ENCODE measurements around the gene ZNF710. TPM values are rescaled to one million over a fixed set of nuclear protein-coding genes. Genes with fewer than 3 reads are reported as not detected.

ZNF710 gene
- total RNA-seq, 4 donors from 2014 or later: 27.3 to 43.4 (median 35.6) TPM

- in situ Hi-C loops (cut with MboI; ENCODE audit: low pct_ligation_motif_present in 1 of 4, low pct_unique_long_range_greater_than_20kb in 1 of 4, low sequenced_read_pairs in 3 of 4) (no loop called here), intact Hi-C loops (cut with DNase I; ENCODE audit: low total_unique reads) (no loop called here)
- DNase-seq: no peak
- no peaks in the 10 kb centered on the region for H3K9me3 ChIP-seq
- H3K27ac ChIP-seq: no peak overlapping the region
- TF ChIP-seq CTCF (IDR thresholded peaks at IDR 0.05) (no peak), POLR2AphosphoS5 (IDR thresholded peaks at IDR 0.05) (no peak), POLR2A (IDR thresholded peaks at IDR 0.05) (no peak), EP300 (IDR thresholded peaks at IDR 0.05; ENCODE audit: low read depth) (no peak)
- H3K4me3 ChIP-seq: no peak overlapping the region
- peaks cover 27 to 42% (median 30%) of the 10 kb centered on the region in 4 donors for H3K4me1 ChIP-seq
- H3K27me3 ChIP-seq: no peaks in the 10 kb centered on the region
- H3K36me3 ChIP-seq: no peaks in the 10 kb centered on the region
- 90% methylated on average over 5 of the region's 5 CpGs; no CpG with 5 or more reads in 1 of the 2 donors for WGBS, 2 donors (ENCODE audit: low coverage in 1 of 2)
Measured at GRCh38 chr15:90043530-90044010, 42.4 kb downstream of the ZNF710 start.

- Histone ChIP-seq H3K27me3 (no peaks in the 10 kb centered on the region), H3K9me3 (no peaks in the 10 kb centered on the region), H3K4me3 (no peak overlapping the region), H3K36me3 (no peaks in the 10 kb centered on the region), H3K4me1 (peaks cover 27 to 42% (median 30%) of the 10 kb centered on the region in 4 donors), H3K27ac (no peak overlapping the region)
- in situ Hi-C loops (cut with MboI; ENCODE audit: low pct_ligation_motif_present in 1 of 4, low pct_unique_long_range_greater_than_20kb in 1 of 4, low sequenced_read_pairs in 3 of 4) (no loop called here), intact Hi-C loops (cut with DNase I; ENCODE audit: low total_unique reads) (no loop called here)
- TF ChIP-seq EP300 (IDR thresholded peaks at IDR 0.05; ENCODE audit: low read depth) (no peak), POLR2AphosphoS5 (IDR thresholded peaks at IDR 0.05) (no peak), POLR2A (IDR thresholded peaks at IDR 0.05) (no peak), CTCF (IDR thresholded peaks at IDR 0.05) (no peak)
- no peak for DNase-seq
- WGBS, 2 donors (ENCODE audit: low coverage in 1 of 2): 97% methylated on average over 14 of the region's 14 CpGs; no CpG with 5 or more reads in 1 of the 2 donors
Measured at GRCh38 chr15:90044191-90044590, 43.1 kb downstream of the ZNF710 start.

GRCh38 chr15:90044916-90045371 lies 43.8 kb downstream of the ZNF710 start:
- TF ChIP-seq POLR2A (IDR thresholded peaks at IDR 0.05) (no peak), CTCF (IDR thresholded peaks at IDR 0.05) (no peak), EP300 (IDR thresholded peaks at IDR 0.05; ENCODE audit: low read depth) (no peak), POLR2AphosphoS5 (IDR thresholded peaks at IDR 0.05) (no peak)
- Histone ChIP-seq H3K9me3 (no peaks in the 10 kb centered on the region), H3K4me1 (peaks cover 27 to 44% (median 31%) of the 10 kb centered on the region in 4 donors), H3K36me3 (no peaks in the 10 kb centered on the region), H3K27ac (no peak overlapping the region), H3K27me3 (no peaks in the 10 kb centered on the region), H3K4me3 (no peak overlapping the region)
- in situ Hi-C loops (cut with MboI; ENCODE audit: low pct_ligation_motif_present in 1 of 4, low pct_unique_long_range_greater_than_20kb in 1 of 4, low sequenced_read_pairs in 3 of 4) (no loop called here), intact Hi-C loops (cut with DNase I; ENCODE audit: low total_unique reads) (no loop called here)
- WGBS, 2 donors (ENCODE audit: low coverage in 1 of 2): 97 to 100% methylated on average over 4 of the region's 4 CpGs
- DNase-seq: no peak

- H3K27ac ChIP-seq: peak overlapping the region; percentile 78 to 83 (median 78)
- intact Hi-C loops (cut with DNase I; ENCODE audit: low total_unique reads): no loop called here
- DNase-seq: no peak
- H3K4me1 ChIP-seq: peaks cover 19 to 35% (median 20%) of the 10 kb centered on the region in 4 donors
- H3K9me3 ChIP-seq: no peaks in the 10 kb centered on the region
- no peaks in the 10 kb centered on the region for H3K36me3 ChIP-seq
- 70 to 82% methylated on average over 2 to 7 of the region's 7 CpGs for WGBS, 2 donors (ENCODE audit: low coverage in 1 of 2)
- in situ Hi-C loops (cut with MboI; ENCODE audit: low pct_ligation_motif_present in 1 of 4, low pct_unique_long_range_greater_than_20kb in 1 of 4, low sequenced_read_pairs in 3 of 4): no loop called here
- H3K27me3 ChIP-seq: no peaks in the 10 kb centered on the region
- no peak overlapping the region for H3K4me3 ChIP-seq
- TF ChIP-seq POLR2AphosphoS5 (IDR thresholded peaks at IDR 0.05) (no peak), POLR2A (IDR thresholded peaks at IDR 0.05) (no peak), CTCF (IDR thresholded peaks at IDR 0.05) (no peak), EP300 (IDR thresholded peaks at IDR 0.05; ENCODE audit: low read depth) (no peak)
Measured at GRCh38 chr15:90046289-90046688, 45.2 kb downstream of the ZNF710 start.
